ENCODE results near the gene SAE1.

Gene SAE1

GRCh38 chr19:47225746-47226425 is 95.3 kb downstream of the SAE1 start:
- peak overlapping the region; percentile 16 for H3K4me3 ChIP-seq (ENCODE audit: low read length)
- TF ChIP-seq CTCF (IDR thresholded peaks at IDR 0.05; ENCODE audit: insufficient read depth, low read depth, low read length, missing control alignments): no peak
- DNase-seq (ENCODE audit: low read depth): peak; percentile 82

GRCh38 chr19:47226426-47227351 is 96.1 kb downstream of the SAE1 start:
- TF ChIP-seq CTCF (IDR thresholded peaks at IDR 0.05; ENCODE audit: insufficient read depth, low read depth, low read length, missing control alignments): no peak
- peak; percentile 41 for DNase-seq (ENCODE audit: low read depth)
- peak overlapping the region; percentile 24 for H3K4me3 ChIP-seq (ENCODE audit: low read length)

GRCh38 chr19:47227352-47228167 is 96.9 kb downstream of the SAE1 start:
- peak; percentile 78 for DNase-seq (ENCODE audit: low read depth)
- TF ChIP-seq CTCF (IDR thresholded peaks at IDR 0.05; ENCODE audit: insufficient read depth, low read depth, low read length, missing control alignments): no peak
- peak overlapping the region; percentile 24 for H3K4me3 ChIP-seq (ENCODE audit: low read length)

GRCh38 chr19:47228168-47228936 is 97.7 kb downstream of the SAE1 start:
- DNase-seq (ENCODE audit: low read depth): peak; percentile 41
- TF ChIP-seq CTCF (IDR thresholded peaks at IDR 0.05; ENCODE audit: insufficient read depth, low read depth, low read length, missing control alignments): no peak
- peak overlapping the region; percentile 89 for H3K4me3 ChIP-seq (ENCODE audit: low read length)

GRCh38 chr19:47228937-47229675 is 98.5 kb downstream of the SAE1 start:
- TF ChIP-seq CTCF (IDR thresholded peaks at IDR 0.05; ENCODE audit: insufficient read depth, low read depth, low read length, missing control alignments): no peak
- H3K4me3 ChIP-seq (ENCODE audit: low read length): peak overlapping the region; percentile 89
- peak; percentile 47 for DNase-seq (ENCODE audit: low read depth)

Measured in epithelial cell of esophagus (primary cell).